RPMI7951 (cell line): ENCODE results near the gene SYNGR4. TPM values are rescaled to one million over a fixed set of nuclear protein-coding genes. Genes with fewer than 3 reads are reported as not detected.
A peak's percentile ranks its signal among the peaks of the same experiment; 100 is the strongest.

Experiments
- DNase-seq: peaks from one replicate; pipeline ENCODE4 v3.0.0-alpha.2; 2012; ENCODE audit warnings: low read depth
- total RNA-seq: library from RNA; depleted of rRNA; stranded (reverse); fragments of >200 nt; shearing (Covaris generic); gene quantifications from 2 replicates; pipeline ENCODE4 v1.2.3, GENCODE V29; 2014

SYNGR4 gene
- total RNA-seq, 1 experiment from 2014 or later = not detected

DNA sequence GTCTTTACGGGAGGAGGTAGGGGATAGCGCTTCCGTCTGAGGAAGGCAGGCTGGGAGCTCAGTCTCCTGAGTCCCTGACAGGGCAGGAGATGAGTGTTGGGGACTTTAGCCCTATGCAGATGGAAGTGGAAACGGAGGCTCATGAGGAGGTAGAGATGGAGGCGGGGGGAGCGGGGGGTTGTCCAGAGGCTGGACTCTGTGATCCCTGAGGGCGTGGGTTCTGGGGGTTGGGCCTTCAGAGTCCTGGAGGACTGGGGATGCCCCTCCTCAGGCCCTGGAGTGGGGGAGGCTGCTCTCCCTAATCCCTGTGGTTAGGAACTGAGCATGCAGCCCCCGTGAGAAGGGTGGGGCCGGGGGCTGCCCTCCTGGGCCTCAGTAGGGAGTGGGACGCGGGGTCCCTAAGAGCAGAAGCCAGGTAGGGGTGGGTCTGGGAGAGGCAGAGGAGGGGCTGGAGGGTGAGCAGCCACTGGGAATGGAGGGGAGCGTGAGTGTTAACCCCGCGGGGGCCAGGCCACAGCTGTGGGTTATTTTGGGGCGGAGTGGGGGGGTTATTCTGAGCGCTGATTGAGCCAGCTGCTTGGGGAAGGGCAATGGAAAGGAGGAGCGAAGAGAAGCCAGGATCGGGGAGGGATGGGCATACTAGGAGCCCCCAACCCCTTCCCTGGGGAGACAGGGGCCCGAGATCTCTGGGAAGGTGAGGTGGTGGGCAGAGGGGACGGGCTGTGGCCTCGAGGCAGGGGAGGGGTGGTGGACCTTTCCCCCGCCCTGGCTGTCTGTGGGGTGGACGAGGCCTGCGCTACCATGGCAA is 32.1 kb downstream of the SYNGR4 start:
- no peak for DNase-seq

DNA sequence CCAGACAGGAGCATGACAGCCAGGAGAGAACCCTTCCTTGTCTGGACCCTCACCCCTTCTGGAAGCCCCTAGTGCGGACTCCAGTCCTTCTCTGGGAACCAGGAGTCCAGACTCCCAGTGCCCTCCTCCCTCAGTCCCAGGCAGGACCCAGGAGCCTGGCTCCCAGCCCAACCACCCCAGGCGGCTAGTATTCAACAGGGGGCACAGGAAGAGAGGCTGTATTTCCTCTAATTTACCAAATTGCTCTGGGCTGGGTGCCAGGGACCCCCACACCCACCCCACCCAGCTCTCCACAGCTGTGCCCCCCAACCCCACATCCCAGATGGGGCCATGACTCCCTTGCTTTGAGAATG is 32.6 kb downstream of the SYNGR4 start:
- DNase-seq = no peak

DNA sequence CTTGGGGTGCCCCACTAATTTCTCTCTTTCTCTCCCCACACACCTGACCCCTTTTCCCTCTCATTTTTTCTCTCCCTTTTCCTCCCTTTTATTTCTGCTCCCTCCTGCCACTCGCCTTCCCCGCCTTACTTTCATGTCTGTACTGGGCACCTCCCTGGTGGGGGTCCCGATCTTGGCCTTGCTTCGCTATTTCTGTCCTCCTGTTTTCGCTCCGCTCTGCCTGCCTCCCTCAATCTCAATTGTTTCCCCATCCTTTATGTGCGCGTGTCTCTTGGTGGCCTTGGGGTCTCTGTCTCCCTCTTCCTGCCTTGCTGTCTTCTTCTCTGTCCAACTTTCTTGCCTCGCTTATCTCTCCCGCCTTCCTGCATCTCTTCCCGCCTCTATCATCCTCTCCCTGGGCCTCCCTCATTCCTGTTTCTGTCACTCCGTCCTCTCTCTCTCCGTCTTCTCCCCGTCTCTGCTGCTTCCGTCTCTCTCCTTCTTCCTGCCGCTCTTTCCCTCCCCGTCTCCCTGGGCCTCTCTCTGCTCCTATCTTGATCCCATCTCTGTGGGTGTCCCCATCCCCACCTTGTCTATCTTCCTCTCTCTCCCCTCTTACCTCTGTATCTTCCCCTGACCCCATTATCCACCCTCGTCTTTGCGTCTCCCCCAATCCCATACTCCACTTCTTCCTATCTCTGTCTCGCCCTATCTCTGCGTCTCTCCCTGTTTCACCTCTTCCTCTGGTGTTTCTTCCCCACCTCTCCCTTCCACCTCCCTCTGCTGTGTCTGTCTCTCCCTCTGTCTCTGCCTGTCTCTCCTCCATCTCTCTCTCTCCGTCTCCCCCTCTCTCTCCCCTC is 33.3 kb downstream of the SYNGR4 start:
- DNase-seq = no peak

GRCh38 chr19:48398102-48398374 is 33.9 kb downstream of the SYNGR4 start:
- peak; percentile 24 for DNase-seq

DNA sequence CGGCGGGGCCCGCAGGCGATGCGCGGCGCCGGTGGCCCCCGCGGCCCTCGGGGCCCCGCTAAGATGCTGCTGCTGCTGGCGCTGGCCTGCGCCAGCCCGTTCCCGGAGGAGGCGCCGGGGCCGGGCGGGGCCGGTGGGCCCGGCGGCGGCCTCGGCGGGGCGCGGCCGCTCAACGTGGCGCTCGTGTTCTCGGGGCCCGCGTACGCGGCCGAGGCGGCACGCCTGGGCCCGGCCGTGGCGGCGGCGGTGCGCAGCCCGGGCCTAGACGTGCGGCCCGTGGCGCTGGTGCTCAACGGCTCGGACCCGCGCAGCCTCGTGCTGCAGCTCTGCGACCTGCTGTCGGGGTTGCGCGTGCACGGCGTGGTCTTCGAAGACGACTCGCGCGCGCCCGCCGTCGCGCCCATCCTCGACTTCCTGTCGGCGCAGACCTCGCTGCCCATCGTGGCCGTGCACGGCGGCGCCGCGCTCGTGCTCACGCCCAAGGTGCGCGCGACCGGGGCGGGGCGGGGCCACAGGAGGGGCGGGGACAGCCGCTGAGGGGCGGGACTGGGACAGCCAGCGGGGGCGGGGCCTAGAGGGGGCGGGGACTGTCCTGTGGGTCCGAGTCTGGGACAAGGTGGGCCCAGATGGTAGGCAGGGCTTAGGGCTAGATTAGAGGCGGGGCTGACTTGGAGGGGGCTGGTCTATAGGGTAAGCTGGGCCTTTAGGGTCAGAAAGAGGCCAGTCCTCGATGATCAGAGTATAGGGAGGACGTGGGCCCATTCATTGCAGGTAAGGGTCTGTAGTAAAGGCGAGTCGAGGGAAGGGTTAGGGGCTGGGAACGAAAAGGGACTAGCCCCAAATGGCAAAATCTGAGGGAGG is 34.4 kb downstream of the SYNGR4 start:
- peak; percentile 85 for DNase-seq

DNA sequence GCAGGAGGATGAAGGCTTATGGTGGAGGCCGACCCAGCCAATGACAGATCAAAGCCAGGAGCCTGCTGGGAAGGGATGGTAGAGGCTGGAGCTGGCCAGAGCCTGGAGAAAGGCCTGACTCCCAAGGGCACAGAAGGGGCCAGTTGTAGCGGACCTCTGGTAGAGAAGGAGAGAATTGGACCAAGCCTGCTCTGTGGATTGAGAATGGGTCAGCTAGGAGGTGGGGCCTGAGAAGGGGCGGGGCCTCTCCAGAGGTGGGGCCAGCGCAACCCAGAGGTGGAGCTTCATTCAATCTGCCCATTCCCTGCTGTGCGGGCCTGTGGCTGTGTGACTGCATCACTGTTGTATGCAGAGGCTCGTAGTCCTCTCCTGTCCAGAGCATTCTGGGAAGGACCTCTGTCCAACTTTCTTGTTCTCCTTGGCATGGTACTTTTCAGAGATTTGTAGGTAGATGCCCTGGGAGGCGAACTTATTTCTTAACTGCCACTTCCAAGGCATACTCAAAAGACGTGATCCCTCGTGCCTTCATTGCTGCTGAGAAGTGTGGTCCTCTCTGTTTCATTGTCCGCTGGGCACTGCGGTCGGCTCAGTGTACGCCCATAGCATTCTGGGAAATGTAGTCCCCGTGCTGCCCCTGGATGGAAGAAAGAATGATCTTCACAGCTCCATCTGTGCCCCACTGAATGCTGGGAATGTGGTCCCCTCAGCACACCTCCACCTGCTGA is 36.0 kb downstream of the SYNGR4 start:
- peak; percentile 89 for DNase-seq

GRCh38 chr19:48401287-48401686 is 37.1 kb downstream of the SYNGR4 start:
- no peak for DNase-seq

- peak; percentile 77 for DNase-seq
Measured at GRCh38 chr19:48403606-48404005, 39.4 kb downstream of the SYNGR4 start.

- DNase-seq = no peak
Measured at GRCh38 chr19:48405010-48405659, 41.0 kb downstream of the SYNGR4 start.

DNA sequence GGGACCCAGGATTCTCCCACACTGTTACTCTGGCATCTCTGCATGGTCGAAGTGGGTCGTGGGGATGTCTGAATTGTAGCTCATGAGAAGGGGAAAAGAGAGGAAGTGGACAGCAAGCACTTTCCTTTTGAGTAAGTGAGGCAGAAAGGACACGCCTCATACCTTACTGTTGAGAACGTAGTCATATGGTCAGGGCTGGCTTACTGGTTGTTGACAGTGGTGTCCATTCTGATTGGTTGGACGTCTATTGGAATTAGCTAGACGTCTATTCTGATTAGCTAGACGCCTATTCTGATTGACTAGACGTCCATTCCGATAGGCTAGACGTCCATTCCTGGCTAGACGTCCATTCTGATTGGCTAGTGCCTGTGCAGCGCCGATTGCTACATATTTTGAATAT is 41.7 kb downstream of the SYNGR4 start:
- DNase-seq = no peak

DNA sequence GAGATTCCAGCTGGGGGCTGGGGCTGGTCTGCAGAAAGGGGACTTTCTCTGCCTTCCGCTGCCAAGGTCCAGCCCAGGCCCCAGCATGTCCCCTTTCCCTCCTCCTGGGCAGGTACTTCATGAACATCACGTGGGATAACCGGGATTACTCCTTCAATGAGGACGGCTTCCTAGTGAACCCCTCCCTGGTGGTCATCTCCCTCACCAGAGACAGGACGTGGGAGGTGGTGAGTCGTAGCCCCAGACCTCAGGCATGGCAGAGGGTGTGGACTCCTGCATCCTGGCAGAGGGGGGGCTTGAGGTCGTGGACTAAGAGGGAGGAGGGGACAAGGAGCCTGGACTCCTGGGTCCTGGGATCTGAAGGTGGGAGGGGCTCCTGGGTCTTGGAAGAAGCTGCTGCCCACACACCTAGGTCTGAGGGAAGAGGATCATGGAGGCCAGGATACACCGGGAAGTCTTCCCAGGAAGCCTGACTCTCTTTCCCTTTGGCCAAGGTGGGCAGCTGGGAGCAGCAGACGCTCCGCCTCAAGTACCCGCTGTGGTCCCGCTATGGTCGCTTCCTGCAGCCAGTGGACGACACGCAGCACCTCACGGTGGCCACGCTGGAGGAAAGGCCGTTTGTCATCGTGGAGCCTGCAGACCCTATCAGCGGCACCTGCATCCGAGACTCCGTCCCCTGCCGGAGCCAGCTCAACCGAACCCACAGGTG is 49.9 kb downstream of the SYNGR4 start:
- DNase-seq = no peak

GRCh38 chr19:48415395-48415794 is 51.2 kb downstream of the SYNGR4 start:
- peak; percentile 78 for DNase-seq

GRCh38 chr19:48415806-48416221 is 51.6 kb downstream of the SYNGR4 start:
- no peak for DNase-seq

DNA sequence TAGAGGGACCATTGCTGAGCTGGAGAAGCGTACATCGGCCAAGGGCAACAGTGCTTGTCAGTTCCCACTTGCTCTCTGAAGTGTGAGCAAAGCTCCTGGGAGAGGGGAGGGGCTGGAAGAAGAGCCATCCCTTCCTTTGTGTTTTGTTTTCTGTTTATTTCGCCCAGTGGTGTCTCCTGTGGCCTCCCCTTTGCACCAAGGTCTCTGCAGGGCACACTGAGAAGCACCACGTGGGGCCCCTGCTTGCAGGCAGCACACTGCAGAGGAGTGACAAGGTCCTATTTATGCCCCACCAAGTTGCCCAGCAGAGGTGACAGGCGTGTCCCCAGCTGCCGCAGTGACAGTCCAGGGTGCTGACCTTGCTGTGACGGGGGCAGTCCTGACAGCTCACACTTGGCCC is 53.3 kb downstream of the SYNGR4 start:
- DNase-seq = no peak

- DNase-seq = peak; percentile 89
Measured at GRCh38 chr19:48418317-48419064, 54.3 kb downstream of the SYNGR4 start.

DNA sequence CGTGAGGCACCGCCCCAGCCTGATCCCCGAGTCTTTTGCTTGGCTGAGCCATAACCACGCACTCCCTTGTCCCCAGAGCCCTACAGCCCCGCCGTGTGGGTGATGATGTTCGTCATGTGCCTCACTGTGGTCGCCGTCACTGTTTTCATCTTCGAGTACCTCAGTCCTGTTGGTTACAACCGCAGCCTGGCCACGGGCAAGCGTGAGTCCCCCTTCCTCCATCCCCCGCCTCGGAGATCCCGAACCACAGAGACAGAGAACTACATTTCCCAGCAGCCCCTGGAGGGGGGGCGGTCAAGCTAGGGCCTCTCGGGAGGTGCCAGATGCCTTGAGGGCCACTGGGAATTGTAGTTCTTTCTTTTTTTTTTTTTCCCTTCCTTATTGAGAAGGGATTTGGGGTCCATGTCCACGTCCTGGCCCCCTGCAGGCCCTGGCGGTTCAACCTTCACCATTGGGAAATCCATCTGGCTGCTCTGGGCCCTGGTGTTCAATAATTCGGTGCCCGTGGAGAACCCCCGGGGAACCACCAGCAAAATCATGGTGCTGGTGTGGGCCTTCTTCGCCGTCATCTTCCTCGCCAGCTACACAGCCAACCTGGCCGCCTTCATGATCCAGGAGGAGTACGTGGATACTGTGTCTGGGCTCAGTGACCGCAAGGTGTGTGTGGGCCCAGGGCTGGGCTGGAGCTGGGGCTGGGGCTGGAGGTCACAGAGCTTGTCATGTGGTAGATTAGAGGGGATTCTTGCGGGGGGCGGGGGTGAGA is 55.2 kb downstream of the SYNGR4 start:
- DNase-seq = peak; percentile 92

DNA sequence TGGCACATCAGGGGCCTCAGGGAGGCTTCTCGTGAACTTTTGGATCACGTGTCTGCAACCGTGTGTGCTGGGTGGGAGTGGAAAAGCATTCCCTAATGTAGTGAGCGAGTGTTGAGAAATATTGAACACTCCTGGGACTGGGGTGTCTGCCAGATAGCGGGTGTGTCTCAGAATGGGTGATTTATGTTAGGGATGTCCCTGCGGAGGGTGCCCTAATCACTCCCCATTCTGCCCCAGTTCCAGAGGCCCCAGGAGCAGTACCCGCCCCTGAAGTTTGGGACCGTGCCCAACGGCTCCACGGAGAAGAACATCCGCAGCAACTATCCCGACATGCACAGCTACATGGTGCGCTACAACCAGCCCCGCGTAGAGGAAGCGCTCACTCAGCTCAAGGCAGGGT is 57.4 kb downstream of the SYNGR4 start:
- DNase-seq = no peak

DNA sequence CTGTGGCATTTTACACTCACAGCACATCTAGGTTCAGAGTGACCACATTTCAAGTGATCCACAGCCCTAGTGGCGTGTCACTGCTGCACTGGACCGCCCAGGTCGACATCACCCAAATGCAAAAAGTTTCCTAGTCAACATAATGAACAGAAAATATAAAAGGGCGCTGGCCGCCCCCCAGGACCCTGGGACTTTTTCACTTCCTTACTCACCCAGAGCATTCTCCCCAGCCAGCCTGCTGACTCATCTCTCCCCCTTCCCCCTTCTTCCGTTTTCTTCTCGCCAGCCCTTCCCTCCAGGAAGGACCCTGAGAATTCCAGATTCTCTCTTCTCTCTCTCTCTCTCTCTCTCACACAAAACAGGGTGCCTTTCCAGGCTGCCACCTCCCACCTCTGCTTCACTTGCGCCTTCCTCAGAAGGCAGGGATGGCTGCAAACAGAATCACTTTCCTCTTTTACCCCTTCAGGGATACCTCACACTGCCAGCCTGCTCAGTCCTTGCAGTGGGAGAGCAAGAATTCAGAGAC is 60.6 kb downstream of the SYNGR4 start:
- peak; percentile 76 for DNase-seq
